ENCODE results near the gene OBSCN. TPM values are rescaled to one million over a fixed set of nuclear protein-coding genes. Genes with fewer than 3 reads are reported as not detected.

Gene OBSCN
- total and polyA plus RNA-seq, 2 of the 4 experiments (the other 2 are of a cell fraction) = 4.1 to 9.5 TPM

- peaks cover 12% of the 10 kb centered on the region; the same call in 1 of the 2 replicates for H3K4me1 ChIP-seq (ENCODE audit: control insufficient read depth, insufficient read depth, low read length)
- H3K79me1 ChIP-seq (ENCODE audit: low read depth in 1 of 2, low read length in 2 of 2) = no peaks in the 10 kb centered on the region
- POLR2A ChIA-PET (ENCODE audit: unreplicated experiment) = no interaction called here
- H3K4me3 ChIP-seq (ENCODE audit: insufficient read depth, low read depth, low read length) = no peak overlapping the region
- no peak overlapping the region for H2BK20ac ChIP-seq (ENCODE audit: low read depth, low read length)
- in situ Hi-C loops (cut with MboI; ENCODE audit: low sequenced_read_pairs) = no loop called here
- H2AK9ac ChIP-seq (replicated peaks; ENCODE audit: low read depth, low read length, poor library complexity) = no peak overlapping the region
- H3K9me3 ChIP-seq (ENCODE audit: control insufficient read depth, insufficient read depth, low read length) = no peaks in the 10 kb centered on the region; the same call in 1 of the 2 replicates
- no peaks in the 10 kb centered on the region for H4K20me1 ChIP-seq (ENCODE audit: insufficient read depth, low read length)
- 50% methylated on average over 2 of the region's 4 CpGs; no CpG with 5 or more reads in 1 of the 2 experiments for WGBS, 2 experiments (ENCODE audit: extremely low coverage in 2 of 2, insufficient read length in 1 of 2)
- H2BK15ac ChIP-seq (ENCODE audit: low read depth, low read length) = no peak overlapping the region
- H3K18ac ChIP-seq (ENCODE audit: low read depth, low read length) = no peak overlapping the region
- no peak overlapping the region for H4K91ac ChIP-seq (ENCODE audit: insufficient read depth, low read depth, low read length)
- CTCF ChIA-PET = no interaction called here
- 0 out of 2 replicates have a peak, but pooled peaks cover 3% of the 10 kb centered on the region for H3K27me3 ChIP-seq (ENCODE audit: control insufficient read depth, insufficient read depth, low read length)
- no peak for DNase-seq
- BruUV-seq (replicated peaks) = no TSS peak
- H3K56ac ChIP-seq (ENCODE audit: extremely low read depth, insufficient read depth, low read length) = no peak overlapping the region
- H3K23ac ChIP-seq (ENCODE audit: low read depth, low read length) = no peak overlapping the region
- dilution Hi-C loops (cut with HindIII; ENCODE audit: low sequenced_read_pairs, unreplicated experiment) = no loop called here
- H3K4me2 ChIP-seq (ENCODE audit: low read depth, low read length) = no peak overlapping the region
- peaks cover 2% of the 10 kb centered on the region; the same call in 1 of the 2 replicates for H3K36me3 ChIP-seq (ENCODE audit: control insufficient read depth, insufficient read depth, low read length)
- H2BK5ac ChIP-seq (ENCODE audit: low read depth, low read length, poor library complexity, severe bottlenecking) = no peak overlapping the region
- H3K9me1 ChIP-seq (ENCODE audit: insufficient read depth, low read length) = 0 out of 2 replicates have a peak, but pooled peaks cover 4% of the 10 kb centered on the region
- H3K14ac ChIP-seq (replicated peaks; ENCODE audit: low read depth, low read length) = no peak overlapping the region
- intact Hi-C loops (cut with micrococcal nuclease) = no loop called here
- H3K4ac ChIP-seq (ENCODE audit: low read depth, low read length) = no peak overlapping the region
- no peak for ATAC-seq (ENCODE audit: low read depth)
- no peak overlapping the region for H3K9ac ChIP-seq (ENCODE audit: low read depth, low read length)
- H4K8ac ChIP-seq (ENCODE audit: low read depth in 2 of 2, low read length in 2 of 2) = no peak overlapping the region
- no peak overlapping the region for H2AFZ ChIP-seq (replicated peaks; ENCODE audit: low read length, poor library complexity)
- H2AK5ac ChIP-seq (ENCODE audit: low read depth, low read length) = no peak overlapping the region
- TF ChIP-seq RCOR1 (IDR thresholded peaks at IDR 0.05; ENCODE audit: insufficient replicate concordance, low read length) = no peak
- TF ChIP-seq CHD1 (IDR thresholded peaks at IDR 0.05; ENCODE audit: low read depth, low read length) = no peak
- TF ChIP-seq ELK1 (IDR thresholded peaks at IDR 0.05; ENCODE audit: borderline replicate concordance, low read depth, low read length) = no peak
- no peak for TF ChIP-seq FOS (IDR thresholded peaks at IDR 0.05; ENCODE audit: low read depth, low read length)
- no peak for TF ChIP-seq RFX5 (IDR thresholded peaks at IDR 0.05; ENCODE audit: low read depth, low read length)
- no peak for TF ChIP-seq MAZ (IDR thresholded peaks at IDR 0.05; ENCODE audit: borderline replicate concordance, low read depth, low read length)
- no peak for TF ChIP-seq RAD21 (IDR thresholded peaks at IDR 0.05; ENCODE audit: low read length)
- no peak for TF ChIP-seq BHLHE40 (IDR thresholded peaks at IDR 0.05; ENCODE audit: low read depth, low read length)
- TF ChIP-seq SMC3 (IDR thresholded peaks at IDR 0.05; ENCODE audit: low read depth, low read length) = no peak
- TF ChIP-seq MAFK (IDR thresholded peaks at IDR 0.05; ENCODE audit: low read depth, low read length) = no peak
- no peak for TF ChIP-seq NFE2L2 (IDR thresholded peaks at IDR 0.05; ENCODE audit: low read depth, low read length)
- TF ChIP-seq POLR2A (IDR thresholded peaks at IDR 0.05; ENCODE audit: low read depth, low read length) = no peak
- no peak for TF ChIP-seq CEBPB (IDR thresholded peaks at IDR 0.05; ENCODE audit: low read depth, low read length)
- TF ChIP-seq MXI1 (IDR thresholded peaks at IDR 0.05; ENCODE audit: borderline replicate concordance, low read depth, low read length) = no peak
- TF ChIP-seq USF2 (IDR thresholded peaks at IDR 0.05; ENCODE audit: low read depth, low read length) = no peak
- H3K27ac ChIP-seq (ENCODE audit: insufficient read depth, low read length) = no peak overlapping the region
- no peak overlapping the region for H4K5ac ChIP-seq (ENCODE audit: low read depth, low read length)
- H2BK120ac ChIP-seq (ENCODE audit: low read depth, low read length) = no peak overlapping the region
Measured at GRCh38 chr1:228371741-228372182, 163.9 kb downstream of the OBSCN start.
